ENCODE measurements around the gene RNF121.
A peak's percentile ranks its signal among the peaks of the same experiment; 100 is the strongest.

RNF121 gene

DNA sequence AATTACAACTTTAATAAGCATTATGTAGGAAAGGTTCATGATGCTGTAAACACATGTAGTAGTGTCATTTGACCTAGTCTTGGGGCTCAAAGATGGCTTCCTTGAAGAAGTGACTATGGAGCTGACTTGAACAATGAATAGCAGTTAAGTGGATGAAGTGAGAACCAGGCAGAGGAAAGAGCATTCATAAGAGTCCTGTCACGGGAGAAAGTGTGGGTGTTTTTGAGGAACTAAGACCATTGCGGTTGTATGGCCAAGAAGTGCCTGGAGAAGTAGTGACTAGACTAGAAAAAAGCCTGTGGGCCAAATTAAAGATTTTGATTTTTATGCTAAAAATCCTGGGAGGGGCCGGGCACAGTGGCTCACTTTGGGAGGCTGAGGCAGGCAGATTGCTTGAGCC lies 62.6 kb downstream of the RNF121 start:
- no peak for DNase-seq

DNA sequence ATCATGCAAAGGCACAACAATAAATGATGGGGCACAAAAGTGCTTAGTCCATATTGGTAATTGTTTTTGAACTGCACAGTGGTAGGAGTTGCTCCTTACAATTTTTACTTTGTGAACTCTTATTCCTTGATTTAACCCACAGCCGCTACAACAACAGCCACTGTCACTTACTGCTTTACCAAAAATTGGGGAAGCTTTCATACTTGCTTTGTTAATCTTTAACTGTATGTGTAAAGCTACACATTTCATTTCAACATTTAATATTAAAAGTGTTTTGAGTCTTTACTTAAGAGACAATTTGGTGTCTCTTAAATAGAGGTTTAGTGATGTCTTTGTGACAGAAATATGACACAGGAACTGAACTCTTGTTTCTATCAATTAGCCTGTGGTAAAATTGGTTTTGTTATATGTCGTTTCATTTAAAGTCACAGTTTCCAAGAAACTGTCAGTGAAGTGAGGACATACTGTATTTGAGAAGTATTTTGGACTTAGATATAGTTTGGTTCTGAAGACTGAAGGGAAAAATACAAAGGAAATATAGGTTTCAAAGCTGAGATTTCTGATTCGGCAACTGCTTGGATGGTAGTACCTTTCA lies 63.4 kb downstream of the RNF121 start:
- no peak for DNase-seq

DNA sequence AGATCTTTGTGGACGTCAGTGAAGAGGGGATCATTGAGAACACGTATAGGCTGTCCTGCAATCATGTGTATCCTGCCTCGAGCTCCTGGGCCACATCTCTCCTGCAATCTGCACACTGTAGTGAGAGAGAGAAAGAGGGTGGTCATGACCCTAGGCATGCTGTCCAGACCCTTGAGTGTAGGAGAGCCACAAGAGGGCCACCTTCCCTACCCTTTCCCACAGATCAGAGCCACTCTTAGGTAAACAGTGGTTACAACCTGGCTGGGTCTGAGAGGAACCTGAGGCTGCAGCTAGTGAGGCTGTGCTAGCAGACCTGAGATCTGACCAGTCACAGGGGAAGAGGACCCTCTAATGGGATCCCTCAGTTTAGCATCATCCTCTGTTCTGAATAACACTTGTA lies 65.9 kb downstream of the RNF121 start:
- no peak for DNase-seq

DNA sequence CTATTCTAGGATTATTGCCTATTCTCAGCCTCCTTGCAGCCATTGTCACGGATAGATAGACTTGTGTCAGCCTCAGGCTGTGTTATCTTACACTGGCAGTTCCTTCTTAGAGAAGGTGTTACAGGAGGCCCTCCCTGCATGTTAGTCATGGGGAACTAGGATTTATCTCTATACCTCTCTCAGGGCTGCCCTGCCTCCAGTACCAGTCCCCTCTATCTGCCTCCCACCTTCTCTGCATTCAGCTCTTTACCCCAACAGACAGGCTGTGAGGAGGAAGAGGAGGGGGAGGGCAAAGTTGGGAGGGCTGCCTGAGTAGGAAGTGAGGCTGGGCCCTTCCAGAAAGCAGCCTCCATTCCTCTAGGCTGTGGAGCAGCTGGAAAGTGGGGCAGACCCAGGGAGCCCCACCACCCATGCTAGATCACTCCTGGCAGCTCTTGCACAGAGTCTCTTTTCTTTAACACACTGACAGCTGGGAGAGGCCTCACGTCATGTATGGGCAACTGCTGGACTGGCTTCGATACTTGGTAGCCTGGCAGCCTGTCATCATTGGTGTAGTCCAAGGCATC lies 67.0 kb downstream of the RNF121 start:
- no peak for DNase-seq

DNA sequence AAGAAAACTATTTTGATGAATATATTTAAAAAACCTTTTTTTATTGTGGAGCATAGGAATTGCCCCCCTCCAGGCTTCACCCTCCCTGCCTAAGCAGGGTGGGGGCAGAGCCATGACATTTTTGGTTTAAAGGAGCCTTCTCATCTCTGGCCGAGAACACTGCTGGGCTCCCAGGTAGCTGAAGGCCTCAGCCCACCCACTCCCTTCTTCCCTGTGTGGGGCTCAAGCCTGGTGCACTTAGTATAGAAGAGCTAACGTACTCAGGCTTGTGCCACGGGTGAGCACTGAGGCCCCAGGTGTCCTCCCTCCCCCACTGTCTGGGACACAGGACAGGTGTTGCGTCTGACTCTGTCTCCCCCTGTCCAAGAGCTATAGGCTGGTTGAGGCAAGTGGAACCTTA lies 67.7 kb downstream of the RNF121 start:
- DNase-seq: no peak

DNA sequence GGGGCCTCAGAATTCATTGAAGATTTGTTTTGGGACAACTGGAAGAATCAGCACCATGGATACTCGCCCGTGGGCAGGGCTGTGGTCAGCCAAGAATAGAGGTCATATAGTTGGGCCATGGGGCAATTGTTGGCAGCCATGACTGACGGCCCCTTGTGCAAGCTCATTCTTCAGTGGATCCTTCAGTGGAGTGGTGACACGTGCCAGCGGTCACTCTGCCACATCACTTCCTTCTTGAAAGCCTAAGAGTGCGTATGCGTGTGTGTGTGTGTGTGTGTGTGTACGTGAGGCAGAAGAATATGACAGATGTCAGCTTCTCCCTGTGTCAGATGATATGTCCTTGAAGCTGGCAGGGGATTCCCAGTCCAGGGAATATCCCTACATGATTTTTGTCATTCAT lies 68.1 kb downstream of the RNF121 start:
- DNase-seq: no peak

DNA sequence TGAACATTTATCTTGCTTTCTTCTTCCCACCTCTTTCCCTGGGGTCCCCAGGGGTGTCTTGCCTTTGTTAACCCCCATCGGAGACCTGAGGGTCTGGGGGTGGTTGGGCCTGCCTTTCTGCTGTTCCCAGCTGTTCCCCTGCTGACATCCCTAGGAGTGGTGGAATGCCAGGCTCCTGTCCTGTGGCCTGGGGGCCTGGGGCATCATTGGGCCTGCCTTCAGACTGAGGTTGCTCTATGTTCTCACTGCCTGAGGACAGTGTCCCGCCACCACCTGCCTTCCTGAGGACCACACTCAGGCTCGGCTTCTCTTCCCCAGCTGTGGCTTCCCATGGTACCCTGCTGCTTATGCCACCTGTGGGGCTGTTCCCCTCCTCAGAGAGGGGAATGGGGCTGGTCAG lies 68.7 kb downstream of the RNF121 start:
- no peak for DNase-seq

DNA sequence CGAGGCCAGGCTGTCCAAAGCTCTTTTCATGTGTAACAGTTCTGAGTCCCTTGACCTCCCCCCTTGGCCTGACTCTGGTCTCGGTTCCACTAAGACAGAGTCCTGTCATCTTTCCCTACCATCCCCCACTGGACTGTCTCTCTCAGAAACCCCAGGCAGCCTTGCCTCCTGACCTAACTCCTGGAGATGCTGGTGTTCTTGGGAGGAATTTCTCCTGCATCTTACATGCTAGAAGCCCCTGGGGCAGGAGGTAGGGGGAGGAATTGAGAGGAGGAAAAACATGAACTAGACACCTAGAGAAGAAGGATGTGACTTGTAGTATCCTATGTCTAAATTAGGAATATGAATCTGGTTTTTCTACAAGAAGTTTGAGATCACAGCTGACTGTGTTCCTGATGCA lies 69.2 kb downstream of the RNF121 start:
- DNase-seq: no peak

DNA sequence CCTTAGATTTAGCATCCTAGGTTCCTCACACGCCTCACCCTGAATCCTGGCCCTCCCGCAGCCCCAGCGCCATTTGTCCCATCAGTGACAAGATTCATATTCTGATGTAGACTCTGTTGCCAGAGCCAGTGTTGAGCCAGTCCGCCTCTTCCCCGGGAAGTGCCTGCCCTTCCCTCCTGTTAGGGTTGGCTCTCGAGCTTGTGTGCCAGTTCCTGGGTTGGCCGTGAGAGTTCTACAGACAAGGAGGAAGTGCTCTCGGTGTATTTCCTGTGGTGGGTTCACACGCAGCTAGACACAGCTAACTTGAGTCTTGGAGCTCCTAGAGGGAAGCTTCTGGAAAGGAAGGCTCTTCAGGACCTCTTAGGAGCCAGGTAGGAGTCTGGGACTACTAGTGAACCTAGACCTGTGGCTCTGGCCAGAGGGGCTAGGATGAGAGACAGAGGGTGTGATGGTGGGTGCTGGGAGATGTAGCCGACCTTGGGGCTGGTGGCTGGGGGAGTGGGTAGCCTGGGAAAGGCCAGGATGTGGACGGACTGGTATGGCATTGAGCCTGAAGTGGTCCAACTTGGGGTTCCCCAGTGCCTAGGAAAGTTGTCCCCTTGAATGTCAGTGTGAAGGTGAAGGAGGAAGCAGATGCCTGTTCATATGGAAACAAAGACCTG lies 69.9 kb downstream of the RNF121 start, which contains the start of gene IL18BP:
IL18BP (plus strand) TSS at position 261 of the 662 bp plus-strand sequence. CDS start 1,076 bp downstream, outside the sequence.
- no peak for DNase-seq

DNA sequence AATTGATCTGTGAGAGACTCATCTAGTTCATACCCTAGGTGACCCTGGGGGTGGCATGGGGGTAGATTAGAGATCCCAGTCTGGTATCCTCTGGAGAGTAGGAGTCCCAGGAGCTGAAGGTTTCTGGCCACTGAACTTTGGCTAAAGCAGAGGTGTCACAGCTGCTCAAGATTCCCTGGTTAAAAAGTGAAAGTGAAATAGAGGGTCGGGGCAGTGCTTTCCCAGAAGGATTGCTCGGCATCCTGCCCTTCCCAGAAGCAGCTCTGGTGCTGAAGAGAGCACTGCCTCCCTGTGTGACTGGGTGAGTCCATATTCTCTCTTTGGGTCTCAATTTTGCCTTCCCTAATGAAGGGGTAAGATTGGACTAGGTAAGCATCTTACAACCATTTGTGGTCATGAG lies 70.5 kb downstream of the RNF121 start:
- DNase-seq: no peak

DNA sequence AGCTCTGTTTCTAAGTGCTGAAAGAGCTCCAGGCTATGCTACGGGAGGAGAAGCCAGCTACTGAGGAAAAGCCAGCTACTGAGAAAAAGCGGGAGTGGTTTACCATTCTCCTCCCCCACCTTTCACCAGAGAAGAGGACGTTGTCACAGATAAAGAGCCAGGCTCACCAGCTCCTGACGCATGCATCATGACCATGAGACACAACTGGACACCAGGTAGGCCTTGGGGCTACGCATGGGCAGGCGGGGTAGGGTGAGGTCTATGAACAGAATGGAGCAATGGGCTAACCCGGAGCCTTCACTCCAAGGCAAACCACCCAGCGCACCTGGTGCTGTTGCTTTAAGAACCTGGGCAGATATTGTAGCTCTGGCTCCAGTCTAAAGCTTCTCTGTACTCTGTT lies 71.0 kb downstream of the RNF121 start:
- DNase-seq: no peak

DNA sequence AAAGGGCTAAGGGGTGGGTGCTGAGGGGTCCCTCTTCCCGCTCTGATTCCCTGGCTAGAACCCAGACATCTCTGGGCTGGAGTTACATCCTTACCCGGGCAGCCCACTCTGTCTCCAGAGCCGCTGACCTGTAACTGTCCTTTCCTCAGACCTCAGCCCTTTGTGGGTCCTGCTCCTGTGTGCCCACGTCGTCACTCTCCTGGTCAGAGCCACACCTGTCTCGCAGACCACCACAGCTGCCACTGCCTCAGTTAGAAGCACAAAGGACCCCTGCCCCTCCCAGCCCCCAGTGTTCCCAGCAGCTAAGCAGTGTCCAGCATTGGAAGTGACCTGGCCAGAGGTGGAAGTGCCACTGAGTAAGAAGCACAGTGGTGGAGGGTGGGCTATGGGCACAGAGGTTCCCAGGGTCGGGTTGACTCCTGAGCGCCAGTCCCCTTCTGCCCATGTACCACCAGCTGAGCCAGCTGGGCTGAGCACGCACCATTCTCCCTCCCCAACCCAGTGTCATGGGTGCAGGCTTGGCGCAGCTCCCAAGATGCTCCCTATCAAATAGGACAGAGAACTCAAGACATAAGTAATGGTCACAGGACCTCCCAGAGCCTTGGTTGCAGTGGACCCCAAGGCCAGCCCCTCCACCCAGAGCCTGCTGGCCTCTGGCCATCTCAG lies 71.5 kb downstream of the RNF121 start:
- DNase-seq: no peak

DNA sequence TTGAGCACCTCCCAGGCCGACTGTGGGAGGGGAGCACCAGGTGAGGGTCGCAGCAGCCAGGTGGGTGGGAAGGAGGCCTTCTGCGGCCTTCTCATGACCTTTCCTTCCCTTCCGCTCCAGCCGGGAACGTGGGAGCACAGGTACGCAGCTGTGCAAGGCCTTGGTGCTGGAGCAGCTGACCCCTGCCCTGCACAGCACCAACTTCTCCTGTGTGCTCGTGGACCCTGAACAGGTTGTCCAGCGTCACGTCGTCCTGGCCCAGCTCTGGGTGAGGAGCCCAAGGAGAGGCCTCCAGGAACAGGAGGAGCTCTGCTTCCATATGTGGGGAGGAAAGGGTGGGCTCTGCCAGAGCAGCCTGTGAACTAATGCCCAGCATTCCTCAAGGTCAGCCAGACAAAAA lies 72.4 kb downstream of the RNF121 start:
- DNase-seq: no peak

DNA sequence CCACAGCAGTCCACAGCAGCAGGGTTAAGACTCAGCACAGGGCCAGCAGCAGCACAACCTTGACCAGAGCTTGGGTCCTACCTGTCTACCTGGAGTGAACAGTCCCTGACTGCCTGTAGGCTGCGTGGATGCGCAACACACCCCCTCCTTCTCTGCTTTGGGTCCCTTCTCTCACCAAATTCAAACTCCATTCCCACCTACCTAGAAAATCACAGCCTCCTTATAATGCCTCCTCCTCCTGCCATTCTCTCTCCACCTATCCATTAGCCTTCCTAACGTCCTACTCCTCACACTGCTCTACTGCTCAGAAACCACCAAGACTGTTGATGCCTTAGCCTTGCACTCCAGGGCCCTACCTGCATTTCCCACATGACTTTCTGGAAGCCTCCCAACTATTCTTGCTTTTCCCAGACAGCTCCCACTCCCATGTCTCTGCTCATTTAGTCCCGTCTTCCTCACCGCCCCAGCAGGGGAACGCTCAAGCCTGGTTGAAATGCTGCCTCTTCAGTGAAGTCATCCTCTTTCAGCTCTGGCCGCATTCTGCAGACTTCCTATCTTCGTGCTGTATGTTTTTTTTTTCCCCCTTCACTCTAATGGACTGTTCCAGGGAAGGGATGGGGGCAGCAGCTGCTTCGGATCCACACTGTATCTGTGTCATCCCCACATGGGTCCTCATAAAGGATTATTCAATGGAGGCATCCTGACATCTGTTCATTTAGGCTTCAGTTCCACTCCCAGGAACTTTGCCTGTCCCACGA lies 73.2 kb downstream of the RNF121 start:
- DNase-seq: peak; percentile 79

DNA sequence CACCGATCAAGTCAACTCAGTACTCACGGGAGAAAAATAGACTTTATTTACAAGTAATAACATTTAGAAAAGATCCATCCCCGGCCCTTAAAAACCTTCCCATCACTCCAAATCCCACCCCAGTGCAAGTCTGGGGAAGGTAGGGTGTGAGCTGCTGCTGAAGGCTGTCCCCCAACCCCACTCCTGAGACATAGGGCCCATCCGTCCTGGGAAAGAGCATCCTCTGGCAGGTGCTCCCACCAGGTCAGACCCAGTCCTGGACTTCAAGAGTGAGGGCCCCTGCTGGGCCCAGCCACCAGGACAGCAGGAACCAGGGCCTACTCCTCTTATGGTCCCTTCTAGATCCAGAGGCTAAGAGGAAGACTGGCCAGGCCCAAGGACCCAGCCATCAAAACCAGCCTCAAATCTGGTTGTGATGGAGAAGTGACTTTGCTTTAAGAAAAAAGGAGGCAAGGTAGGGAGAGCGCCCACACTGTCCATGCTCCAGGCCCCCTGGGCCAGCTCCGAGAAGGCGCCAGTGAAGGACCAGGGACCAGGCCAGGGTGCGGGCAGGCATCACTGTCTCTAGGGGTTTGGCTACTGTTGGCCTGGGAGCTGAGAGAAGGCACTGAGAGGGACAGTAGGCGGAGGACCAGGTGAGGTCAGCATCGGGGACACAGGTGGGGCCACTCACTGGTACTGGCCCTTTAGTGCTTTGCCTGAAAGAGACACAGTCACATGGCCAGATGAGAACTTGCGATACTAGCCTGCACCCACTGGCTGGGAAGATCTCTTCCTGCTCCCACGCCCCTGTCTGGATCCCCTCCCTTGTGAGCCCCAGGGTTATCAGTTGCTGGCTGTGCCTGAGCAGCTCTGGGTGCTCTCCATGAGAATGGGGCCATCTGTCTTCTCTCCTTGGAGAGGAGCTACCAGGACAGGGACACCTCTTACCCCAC lies 74.3 kb downstream of the RNF121 start:
- no peak for DNase-seq

DNA sequence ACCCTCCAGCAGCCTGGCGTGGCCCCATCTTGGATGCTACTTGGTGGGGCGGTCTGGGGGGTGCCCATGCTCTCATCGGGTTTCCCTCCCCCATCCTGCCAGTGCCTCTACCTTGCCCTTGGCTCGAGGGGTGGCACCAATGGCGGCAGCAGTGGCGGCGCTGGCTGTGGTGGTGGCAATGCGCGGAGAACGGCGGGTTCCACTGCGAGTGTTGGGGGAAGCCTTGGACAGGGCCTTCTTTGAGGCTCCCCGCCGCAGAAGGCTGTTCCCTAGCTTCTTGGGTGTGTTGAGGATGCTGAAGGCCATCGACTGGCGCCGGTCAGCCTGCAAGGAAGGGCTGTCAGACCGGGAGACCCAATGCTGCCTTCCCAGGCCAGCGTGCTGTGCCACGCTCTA lies 74.9 kb downstream of the RNF121 start:
- DNase-seq: no peak

DNA sequence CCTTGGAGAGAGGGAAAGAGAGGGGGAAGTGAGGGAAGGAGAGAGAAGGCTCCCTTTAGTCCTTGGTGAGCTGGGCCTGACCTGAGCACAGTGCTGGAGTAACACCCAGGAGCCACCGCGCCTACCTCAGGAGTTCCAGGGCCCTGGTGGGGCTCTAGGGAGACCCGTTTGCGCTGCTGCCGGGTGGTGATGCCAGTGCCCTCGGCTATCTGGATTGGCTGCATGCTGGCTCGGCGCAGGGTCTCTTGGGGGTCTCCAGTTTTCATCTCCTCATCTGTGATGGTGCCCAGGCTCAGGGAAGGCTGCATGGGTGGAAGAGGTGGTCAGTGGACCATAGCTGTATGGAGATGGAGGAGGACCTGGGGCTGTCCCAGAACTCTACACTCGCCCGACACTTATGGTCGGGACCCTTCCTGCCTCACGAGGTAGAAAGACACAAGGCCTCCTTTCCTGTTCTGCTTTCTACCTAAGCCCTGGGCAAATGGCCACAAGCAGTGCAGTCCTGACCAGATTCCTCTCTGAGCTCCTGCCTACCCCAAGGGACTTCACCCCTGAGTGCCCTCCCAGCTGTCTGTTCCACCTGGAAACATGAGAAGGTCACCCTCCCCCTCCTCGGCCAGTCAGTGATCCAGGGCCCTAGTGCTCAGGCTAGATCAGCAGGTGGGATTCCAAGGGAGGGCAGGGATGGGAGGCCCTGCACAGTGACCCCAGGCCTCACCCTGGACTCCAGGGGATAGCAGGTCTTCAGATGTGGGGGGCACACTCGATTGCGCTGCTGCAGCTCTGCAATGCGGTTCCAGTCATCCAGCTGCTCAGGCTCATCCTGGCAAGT lies 75.9 kb downstream of the RNF121 start:
- DNase-seq: no peak

DNA sequence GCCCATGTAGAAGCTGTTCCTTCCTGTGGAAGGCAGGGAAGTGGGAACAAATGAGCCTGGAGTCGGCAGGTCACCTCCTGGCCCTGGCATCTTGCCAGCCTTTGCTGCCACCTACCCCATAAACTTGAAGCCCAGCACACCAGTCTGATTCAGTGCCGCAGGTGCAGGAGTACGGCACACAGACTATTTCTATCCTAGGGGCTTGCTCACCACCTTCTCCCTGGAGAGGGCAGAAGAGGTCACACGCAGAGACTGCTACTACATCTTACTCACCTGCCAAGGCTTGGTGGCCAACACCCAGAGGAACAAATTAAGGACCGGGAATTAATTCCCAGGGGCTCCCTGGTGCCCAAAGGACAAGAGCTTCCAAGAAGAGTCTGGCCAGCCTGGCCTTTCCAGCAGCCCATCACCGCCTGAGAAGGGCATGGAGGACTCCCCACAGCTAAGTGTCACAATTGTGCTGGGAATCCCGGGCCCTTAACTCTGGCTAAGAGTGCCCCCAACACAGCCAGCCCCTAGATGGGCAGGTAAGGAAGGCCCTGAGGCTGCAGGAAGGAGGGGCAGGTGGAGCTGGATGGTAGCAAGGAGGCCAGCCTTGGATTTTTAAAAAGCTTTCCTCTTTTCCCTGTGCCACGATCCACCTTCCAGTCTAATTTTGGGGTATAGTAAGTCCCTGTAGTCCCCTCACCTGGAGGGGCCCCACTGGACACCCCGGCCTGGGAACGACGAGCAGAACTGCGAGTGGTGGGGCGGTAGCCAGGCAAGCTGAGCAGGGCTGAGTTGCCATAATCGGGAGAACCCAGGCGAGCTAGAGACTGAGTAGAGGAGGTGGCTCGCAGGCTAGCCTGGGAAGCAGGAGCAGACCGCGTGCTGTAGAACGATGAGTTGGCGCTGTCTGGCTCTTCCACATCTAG lies 76.8 kb downstream of the RNF121 start:
- DNase-seq: no peak

DNA sequence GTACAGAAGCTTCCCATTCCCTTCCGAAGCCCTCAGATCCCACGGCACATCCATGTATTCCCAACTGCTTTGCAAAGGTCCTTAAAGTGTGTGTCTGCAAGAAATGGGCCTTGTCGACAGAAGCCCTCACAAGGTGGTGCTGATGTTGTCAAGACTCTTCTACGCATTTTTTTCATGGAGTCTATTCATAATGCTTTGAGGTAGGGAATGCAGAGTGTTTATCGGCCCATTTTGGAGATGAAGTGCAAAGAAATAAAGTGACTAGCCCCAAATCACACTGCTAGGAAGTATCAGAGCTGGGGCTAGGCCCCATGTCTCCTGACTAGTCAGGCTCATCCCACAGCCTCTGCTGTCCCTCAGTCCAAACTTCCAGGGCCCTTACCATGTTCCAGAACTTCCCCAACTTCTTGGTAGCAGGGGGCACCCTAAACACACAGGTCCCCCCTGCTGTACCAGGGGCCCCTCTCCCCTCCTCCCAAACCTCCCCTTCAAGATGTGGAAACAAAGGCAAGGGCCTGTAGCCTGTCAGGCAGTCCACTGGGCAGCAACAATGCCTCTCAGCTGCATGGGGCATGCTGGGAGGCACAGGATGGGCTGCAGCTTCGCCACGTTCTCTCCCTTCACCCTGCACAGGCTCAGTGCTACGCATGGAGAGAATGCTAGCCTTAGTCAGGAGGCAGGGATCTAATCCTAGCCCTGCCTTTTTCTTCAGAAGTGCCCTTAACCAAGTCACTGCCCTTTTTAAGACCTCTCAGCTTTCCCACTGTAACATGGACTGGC lies 77.7 kb downstream of the RNF121 start:
- DNase-seq: no peak

All from NCI-H82 (cell line).